Measurements from ENCODE around the gene MIEF1.

MIEF1 gene

GRCh38 chr22:39466228-39467006 is 35.7 kb upstream of the MIEF1 start:
- H3K9ac ChIP-seq (ENCODE audit: low read depth, low read length): no peak overlapping the region
- H3K36me3 ChIP-seq (ENCODE audit: insufficient read depth, low read length): no peaks in the 10 kb centered on the region
- H3K4me1 ChIP-seq (ENCODE audit: insufficient read depth, low read length): peaks cover 23% of the 10 kb centered on the region
- no peaks in the 10 kb centered on the region for H3K9me3 ChIP-seq (ENCODE audit: control insufficient read depth, insufficient read depth, low read length)

DNA sequence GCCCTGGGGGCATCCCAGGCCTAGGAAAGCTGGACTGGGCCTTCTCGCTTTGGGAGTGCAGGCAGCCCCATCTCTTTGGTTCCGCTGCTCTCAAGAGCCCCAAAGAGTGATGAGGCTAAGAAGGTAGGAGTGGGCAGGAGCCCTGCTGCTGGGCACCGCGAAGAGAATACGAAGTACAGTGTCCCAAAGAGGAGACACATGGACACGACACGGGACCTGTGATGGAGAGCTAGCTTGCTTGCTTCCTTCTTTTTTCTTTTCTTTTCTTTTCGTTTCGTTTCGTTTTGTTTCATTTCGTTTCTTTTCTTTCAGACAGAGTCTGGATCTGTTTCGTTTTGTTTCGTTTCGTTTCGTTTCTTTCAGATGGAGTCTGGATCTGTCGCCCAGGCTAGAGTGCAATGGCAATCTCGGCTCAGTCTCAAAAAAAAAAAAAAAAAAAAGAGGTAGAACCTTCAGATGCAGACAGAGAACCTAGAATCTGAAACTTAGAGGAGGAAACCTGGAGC is 34.6 kb upstream of the MIEF1 start:
- Histone ChIP-seq H3K9ac (ENCODE audit: low read depth, low read length) (no peak overlapping the region), H3K9me3 (ENCODE audit: control insufficient read depth, insufficient read depth, low read length) (no peaks in the 10 kb centered on the region), H3K4me1 (ENCODE audit: insufficient read depth, low read length) (peaks cover 33% of the 10 kb centered on the region), H3K36me3 (ENCODE audit: insufficient read depth, low read length) (no peaks in the 10 kb centered on the region)

DNA sequence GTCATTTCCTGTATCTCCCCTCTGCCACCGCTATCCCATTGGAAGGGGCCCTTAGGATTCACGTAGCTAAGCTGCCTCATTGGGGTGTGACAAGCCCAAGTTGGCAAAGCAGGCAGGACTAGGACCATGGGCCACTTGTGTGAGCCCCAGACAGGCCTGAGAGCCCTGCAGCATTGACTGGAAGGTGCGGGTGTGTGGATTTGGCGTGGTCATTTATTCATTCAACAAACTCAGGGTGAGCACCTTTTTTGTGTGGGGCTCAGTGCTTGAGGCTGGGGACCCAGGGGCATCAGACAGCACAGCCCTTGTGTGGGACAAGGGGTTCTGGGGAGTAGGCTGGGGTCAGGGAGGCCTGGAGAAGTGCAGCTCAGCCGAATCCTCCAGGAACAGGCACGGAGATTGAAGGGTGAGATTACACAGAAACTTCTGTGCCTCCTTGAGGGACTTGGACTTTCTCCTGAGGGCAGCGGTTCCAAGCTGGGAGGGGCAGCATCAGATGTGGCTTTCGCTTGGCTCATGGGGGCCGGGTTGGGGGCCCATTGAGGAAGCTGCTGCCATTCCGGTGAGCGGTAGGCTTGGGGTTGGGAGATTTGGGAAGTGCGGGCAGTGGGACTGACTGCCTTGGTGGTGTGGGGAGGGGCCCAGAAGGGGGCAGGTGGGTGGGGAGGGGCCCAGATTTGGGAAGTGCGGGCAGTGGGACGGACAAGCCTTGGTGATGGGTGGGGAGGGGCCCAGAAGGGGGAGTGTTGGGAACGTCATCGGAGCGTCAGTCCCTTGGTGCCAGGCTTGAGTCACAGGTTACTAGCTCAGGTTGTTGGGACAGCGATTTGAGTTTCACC is 33.4 kb upstream of the MIEF1 start:
- Histone ChIP-seq H3K36me3 (ENCODE audit: insufficient read depth, low read length) (no peaks in the 10 kb centered on the region), H3K4me1 (ENCODE audit: insufficient read depth, low read length) (peaks cover 44% of the 10 kb centered on the region), H3K9me3 (ENCODE audit: control insufficient read depth, insufficient read depth, low read length) (no peaks in the 10 kb centered on the region), H3K9ac (ENCODE audit: low read depth, low read length) (no peak overlapping the region)

DNA sequence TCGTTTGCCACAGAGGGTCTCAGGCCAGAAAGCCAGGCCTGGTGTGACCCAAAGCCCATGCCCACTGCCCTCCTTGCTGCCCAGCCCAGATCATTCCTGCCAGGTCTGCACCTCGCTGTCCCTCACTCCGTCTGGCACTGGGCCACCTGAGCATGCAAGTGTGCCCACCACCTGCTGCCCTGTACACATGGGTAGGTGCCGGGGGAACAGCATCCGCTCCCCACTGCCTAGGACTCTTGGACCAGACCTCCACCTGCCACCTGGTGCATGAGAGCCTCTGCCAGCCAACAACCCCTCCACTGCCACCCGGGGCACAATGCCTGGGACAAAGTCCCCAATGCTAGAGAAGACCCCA is 32.8 kb upstream of the MIEF1 start:
- Histone ChIP-seq H3K4me1 (ENCODE audit: insufficient read depth, low read length) (peaks cover 49% of the 10 kb centered on the region), H3K9ac (ENCODE audit: low read depth, low read length) (no peak overlapping the region), H3K9me3 (ENCODE audit: control insufficient read depth, insufficient read depth, low read length) (no peaks in the 10 kb centered on the region), H3K36me3 (ENCODE audit: insufficient read depth, low read length) (no peaks in the 10 kb centered on the region)

DNA sequence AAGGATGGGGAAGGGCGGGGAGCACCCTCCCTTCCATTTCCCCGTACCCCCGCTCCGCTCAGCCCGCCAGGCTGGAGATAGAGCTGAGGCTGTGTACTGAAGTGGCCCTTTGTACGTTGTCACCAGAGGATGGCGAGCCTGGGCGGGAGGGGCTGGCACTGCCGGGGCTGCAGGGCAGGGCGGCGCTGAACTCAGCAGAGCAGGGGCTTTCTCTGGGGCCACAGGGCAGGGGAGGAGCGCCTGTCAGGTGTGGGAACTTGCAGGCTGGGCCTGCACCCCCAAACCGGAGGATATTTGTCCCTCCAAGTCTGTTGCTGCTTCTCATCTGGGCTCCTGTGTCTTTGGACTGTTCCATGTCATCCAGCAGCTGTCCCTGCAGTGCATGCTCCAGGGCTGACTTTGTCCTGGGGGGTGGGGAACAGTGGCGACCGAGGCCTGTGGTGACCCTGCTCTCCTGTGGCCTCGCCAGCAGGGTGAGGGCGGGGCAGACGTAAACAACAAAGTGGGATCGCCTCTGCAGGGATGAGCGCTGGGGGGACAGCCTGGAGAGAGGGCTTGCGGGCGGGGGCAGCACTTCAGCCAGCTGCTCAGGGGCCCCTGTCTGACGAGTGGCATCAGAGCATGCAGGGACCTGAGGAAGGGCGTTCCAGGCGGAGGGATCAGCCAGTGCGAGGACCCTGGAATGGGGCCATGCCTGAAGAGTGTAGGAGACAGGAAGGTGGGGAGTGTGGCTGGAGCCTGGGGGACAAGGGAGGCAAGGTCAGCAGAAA is 32.2 kb upstream of the MIEF1 start:
- Histone ChIP-seq H3K4me1 (ENCODE audit: insufficient read depth, low read length) (peaks cover 54% of the 10 kb centered on the region), H3K36me3 (ENCODE audit: insufficient read depth, low read length) (no peaks in the 10 kb centered on the region), H3K9me3 (ENCODE audit: control insufficient read depth, insufficient read depth, low read length) (no peaks in the 10 kb centered on the region), H3K9ac (ENCODE audit: low read depth, low read length) (no peak overlapping the region)

DNA sequence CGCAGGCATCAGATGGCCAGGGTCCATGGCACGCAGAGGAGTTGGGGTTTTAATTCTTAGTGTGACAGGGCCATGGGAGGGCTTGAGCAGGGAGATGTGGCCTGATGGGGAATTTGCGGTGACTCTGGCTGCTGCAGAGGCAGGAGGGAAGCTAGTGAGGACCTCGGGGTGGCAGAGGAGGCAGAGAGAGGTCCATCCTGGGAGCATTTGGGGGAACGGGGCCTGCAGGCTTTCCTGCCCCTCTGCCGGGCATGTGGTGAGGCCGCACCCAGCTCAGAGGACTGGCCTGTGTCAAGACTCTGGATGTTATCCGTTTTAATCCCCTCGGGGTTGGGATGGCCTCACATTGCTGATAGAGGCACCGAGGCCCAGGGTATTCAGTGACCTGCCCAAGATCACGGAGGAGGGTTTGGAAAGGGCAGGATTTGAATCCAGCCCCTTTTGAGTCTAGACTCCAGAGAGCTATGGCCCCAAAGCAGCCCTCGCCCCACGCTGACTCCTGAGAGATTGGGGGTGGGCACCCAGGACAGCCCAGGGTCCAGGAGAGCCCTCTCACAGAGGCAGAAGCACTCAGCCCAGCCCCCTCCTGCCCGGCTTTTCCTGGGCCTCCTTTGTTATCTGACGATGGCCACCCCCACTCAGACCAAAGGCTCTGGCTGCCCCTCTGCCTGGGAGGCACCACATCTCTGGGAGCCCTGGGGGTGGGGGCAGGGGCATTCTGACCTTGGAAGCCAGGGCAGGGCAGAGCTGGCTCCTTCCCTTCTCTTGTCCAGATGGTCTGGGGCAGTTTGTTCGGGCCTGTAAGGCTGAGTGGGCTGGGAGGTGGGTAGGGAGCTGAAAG is 31.4 kb upstream of the MIEF1 start:
- Histone ChIP-seq H3K9me3 (ENCODE audit: control insufficient read depth, insufficient read depth, low read length) (no peaks in the 10 kb centered on the region), H3K4me1 (ENCODE audit: insufficient read depth, low read length) (peaks cover 62% of the 10 kb centered on the region), H3K9ac (ENCODE audit: low read depth, low read length) (no peak overlapping the region), H3K36me3 (ENCODE audit: insufficient read depth, low read length) (no peaks in the 10 kb centered on the region)

- H3K9ac ChIP-seq (ENCODE audit: low read depth, low read length): no peak overlapping the region
- no peaks in the 10 kb centered on the region for H3K36me3 ChIP-seq (ENCODE audit: insufficient read depth, low read length)
- H3K4me1 ChIP-seq (ENCODE audit: insufficient read depth, low read length): peaks cover 65% of the 10 kb centered on the region
- H3K9me3 ChIP-seq (ENCODE audit: control insufficient read depth, insufficient read depth, low read length): no peaks in the 10 kb centered on the region
Observed at GRCh38 chr22:39471381-39472141, 30.5 kb upstream of the MIEF1 start.

GRCh38 chr22:39472570-39473556 is 29.2 kb upstream of the MIEF1 start:
- H3K9ac ChIP-seq (ENCODE audit: low read depth, low read length): no peak overlapping the region
- H3K4me1 ChIP-seq (ENCODE audit: insufficient read depth, low read length): peaks cover 65% of the 10 kb centered on the region

DNA sequence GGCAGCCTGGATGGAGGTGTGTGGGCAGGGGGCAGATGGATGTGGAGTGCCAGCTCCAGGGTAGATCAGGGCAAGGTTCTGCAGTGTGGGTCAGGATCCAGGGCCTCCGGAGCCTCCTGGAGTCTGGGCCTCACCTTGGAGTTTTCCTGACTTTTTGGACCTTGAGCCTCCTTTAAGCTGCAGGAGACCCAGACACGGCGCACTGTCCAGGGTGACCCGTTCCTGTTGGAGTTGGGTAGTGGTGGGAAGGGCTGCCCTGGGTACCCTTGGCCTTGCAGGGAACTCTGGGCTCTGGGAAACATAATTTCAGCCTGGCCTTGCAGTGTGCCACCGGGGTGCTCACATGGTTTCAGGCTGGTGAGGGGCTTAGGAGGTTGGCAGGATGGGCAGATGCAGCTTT is 28.2 kb upstream of the MIEF1 start:
- no peak overlapping the region for H3K9ac ChIP-seq (ENCODE audit: low read depth, low read length)
- H3K9me3 ChIP-seq (ENCODE audit: control insufficient read depth, insufficient read depth, low read length): no peaks in the 10 kb centered on the region
- peaks cover 65% of the 10 kb centered on the region for H3K4me1 ChIP-seq (ENCODE audit: insufficient read depth, low read length)
- H3K36me3 ChIP-seq (ENCODE audit: insufficient read depth, low read length): no peaks in the 10 kb centered on the region

More at GRCh38 chr22:39472570-39473556, 29.2 kb upstream of the MIEF1 start:
- Histone ChIP-seq H3K9me3 (ENCODE audit: control insufficient read depth, insufficient read depth, low read length) (no peaks in the 10 kb centered on the region), H3K36me3 (ENCODE audit: insufficient read depth, low read length) (no peaks in the 10 kb centered on the region)

DNA sequence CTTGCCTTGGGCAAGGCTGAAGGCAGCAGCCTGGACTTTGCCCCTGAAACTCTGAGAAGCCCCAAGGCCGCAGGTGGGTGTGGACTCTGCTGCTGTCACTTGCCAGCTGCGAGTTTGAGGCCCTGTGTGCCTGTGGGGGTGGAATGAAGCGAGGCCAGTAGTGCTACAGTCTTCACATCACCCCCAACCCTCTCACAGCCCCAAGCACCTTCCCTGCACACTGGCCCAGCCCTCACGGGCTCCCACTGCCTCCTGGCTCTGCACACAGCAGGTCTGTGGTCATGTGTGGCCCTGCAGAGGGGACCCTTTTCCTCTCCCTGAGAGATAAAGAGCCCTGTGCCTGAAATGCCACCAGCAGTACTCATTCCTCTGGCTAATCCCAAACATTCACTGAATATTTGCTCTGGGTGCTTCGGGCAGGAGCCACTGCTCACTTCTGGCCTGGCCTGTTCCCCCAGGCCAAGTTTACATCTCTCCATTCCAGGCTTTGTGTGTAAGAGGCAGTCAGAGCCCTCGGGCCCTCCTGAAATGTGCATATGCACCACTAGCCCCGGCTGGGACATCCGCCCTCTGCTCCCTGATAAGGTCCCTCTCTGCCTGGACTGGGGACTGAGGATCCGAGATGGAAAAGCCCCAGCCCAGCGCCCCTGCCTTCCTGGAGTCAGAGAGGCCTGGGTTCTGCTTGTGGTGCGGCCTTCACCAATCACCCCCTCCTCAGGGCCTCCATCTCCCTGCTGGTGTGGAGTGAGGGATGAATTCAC is 27.6 kb upstream of the MIEF1 start:
- Histone ChIP-seq H3K9me3 (ENCODE audit: control insufficient read depth, insufficient read depth, low read length) (no peaks in the 10 kb centered on the region), H3K4me1 (ENCODE audit: insufficient read depth, low read length) (peaks cover 60% of the 10 kb centered on the region), H3K36me3 (ENCODE audit: insufficient read depth, low read length) (no peaks in the 10 kb centered on the region), H3K9ac (ENCODE audit: low read depth, low read length) (no peak overlapping the region)

- Histone ChIP-seq H3K4me1 (ENCODE audit: insufficient read depth, low read length) (peaks cover 53% of the 10 kb centered on the region), H3K9me3 (ENCODE audit: control insufficient read depth, insufficient read depth, low read length) (no peaks in the 10 kb centered on the region), H3K36me3 (ENCODE audit: insufficient read depth, low read length) (no peaks in the 10 kb centered on the region), H3K9ac (ENCODE audit: low read depth, low read length) (no peak overlapping the region)
Observed at GRCh38 chr22:39475337-39475736, 26.8 kb upstream of the MIEF1 start.

GRCh38 chr22:39475902-39476301 is 26.2 kb upstream of the MIEF1 start:
- Histone ChIP-seq H3K4me1 (ENCODE audit: insufficient read depth, low read length) (peaks cover 47% of the 10 kb centered on the region), H3K9ac (ENCODE audit: low read depth, low read length) (no peak overlapping the region), H3K9me3 (ENCODE audit: control insufficient read depth, insufficient read depth, low read length) (no peaks in the 10 kb centered on the region), H3K36me3 (ENCODE audit: insufficient read depth, low read length) (no peaks in the 10 kb centered on the region)
